ENCODE data around the gene EML5. TPM values are rescaled to one million over a fixed set of nuclear protein-coding genes. Genes with fewer than 3 reads are reported as not detected.
A peak's percentile ranks its signal among the peaks of the same experiment; 100 is the strongest.
"Not testable (repeated sequence)": the region's sequence is repeated elsewhere in the genome, so short reads cannot be mapped to it uniquely, and the experiment has no call there.

EML5 gene
- total and polyA plus RNA-seq, 12 donors = 1.8 to 17.3 (median 6.3) TPM

- Histone ChIP-seq H3K4me1 (replicated peaks in 1 of 2) (peaks cover 25 to 51% of the 10 kb centered on the region in 2 donors), H3K36me3 (replicated peaks in 1 of 2) (no peaks in the 10 kb centered on the region), H3K27me3 (no peaks in the 10 kb centered on the region), H3K4me3 (peak within 1 kb of the TSS; percentile 28 to 81 (median 70)), H3K9me3 (replicated peaks in 1 of 3) (no peaks in the 10 kb centered on the region), H3K27ac (peak within 1 kb of the TSS; percentile 72 to 94 (median 85))
- DNase-seq = peak; percentile 88 to 92 (median 89)
- intact Hi-C loops (cut with DNase I) = no loop called here
- peak; percentile 83 to 87 for TF ChIP-seq POLR2A (IDR thresholded peaks at IDR 0.05)
- peak in 1 of 6 experiments; percentile 26 for TF ChIP-seq CTCF (IDR thresholded peaks at IDR 0.05)
- 1% methylated on average over 14 to 50 of the region's 50 CpGs for WGBS, 4 donors
Observed at GRCh38 chr14:88824314-88825077, 31.7 kb upstream of the EML5 start, which contains the start of gene TTC8. Gene TTC8, plus strand, starts transcription at chr14:88824651. Its CDS starts 57 bp downstream, at chr14:88824708.

- TF ChIP-seq CTCF (IDR thresholded peaks at IDR 0.05) (no peak), POLR2A (IDR thresholded peaks at IDR 0.05) (no peak)
- Histone ChIP-seq H3K9me3 (replicated peaks in 1 of 3) (no peaks in the 10 kb centered on the region), H3K36me3 (replicated peaks in 1 of 2) (no peaks in the 10 kb centered on the region), H3K4me1 (replicated peaks in 1 of 2) (peaks cover 23 to 48% of the 10 kb centered on the region in 2 donors), H3K27me3 (no peaks in the 10 kb centered on the region), H3K27ac (peak overlapping the region; percentile 72 to 94 (median 85)), H3K4me3 (peak overlapping the region in 3 of 4 donors; percentile 39 to 81 (median 72))
- intact Hi-C loops (cut with DNase I) = no loop called here
- WGBS, 4 donors = 4 to 10% (median 5%) methylated on average over 9 of the region's 9 CpGs
- no peak for DNase-seq
Observed at GRCh38 chr14:88823968-88824313, 31.2 kb upstream of the EML5 start.

GRCh38 chr14:88821888-88822287, 29.1 kb upstream of the EML5 start:
- Histone ChIP-seq H3K27ac (peak overlapping the region in 1 of 5 donors; percentile 4), H3K36me3 (replicated peaks in 1 of 2) (no peaks in the 10 kb centered on the region), H3K4me1 (replicated peaks in 1 of 2) (peaks cover 9 to 32% of the 10 kb centered on the region in 2 donors), H3K4me3 (no peak overlapping the region), H3K9me3 (replicated peaks in 1 of 3) (no peaks in the 10 kb centered on the region), H3K27me3 (no peaks in the 10 kb centered on the region)
- intact Hi-C loops (cut with DNase I) = no loop called here
- WGBS, 4 donors = 50 to 59% (median 56%) methylated on average over 2 of the region's 2 CpGs
- no peak for DNase-seq
- TF ChIP-seq CTCF (IDR thresholded peaks at IDR 0.05) (no peak), POLR2A (IDR thresholded peaks at IDR 0.05) (no peak)

GRCh38 chr14:88821378-88821777, 28.6 kb upstream of the EML5 start:
- H3K36me3 ChIP-seq (replicated peaks in 1 of 2) = no peaks in the 10 kb centered on the region
- intact Hi-C loops (cut with DNase I) = no loop called here
- no peaks in the 10 kb centered on the region for H3K27me3 ChIP-seq
- 59 to 69% (median 67%) methylated on average over 2 of the region's 2 CpGs for WGBS, 4 donors
- no peak overlapping the region for H3K4me3 ChIP-seq
- H3K27ac ChIP-seq = peak overlapping the region in 1 of 5 donors; percentile 4
- peak in 3 of 7 donors; percentile 24 to 31 (median 28) for DNase-seq
- peaks cover 9 to 32% of the 10 kb centered on the region in 2 donors for H3K4me1 ChIP-seq (replicated peaks in 1 of 2)
- no peak for TF ChIP-seq POLR2A (IDR thresholded peaks at IDR 0.05)
- TF ChIP-seq CTCF (IDR thresholded peaks at IDR 0.05) = no peak
- H3K9me3 ChIP-seq (replicated peaks in 1 of 3) = no peaks in the 10 kb centered on the region

GRCh38 chr14:88819674-88820073, 26.9 kb upstream of the EML5 start:
- H3K9me3 ChIP-seq (replicated peaks in 1 of 3); H3K27me3 ChIP-seq; H3K4me3 ChIP-seq; H3K36me3 ChIP-seq (replicated peaks in 1 of 2); H3K27ac ChIP-seq; DNase-seq; intact Hi-C loops (cut with DNase I): not testable (repeated sequence)
- WGBS, 4 donors = 16 to 35% (median 24%) methylated on average over 3 of the region's 3 CpGs
- H3K4me1 ChIP-seq (replicated peaks in 1 of 2) = peaks cover 4 to 20% of the 10 kb centered on the region in 2 donors
